GM19035 (cell line): ENCODE results near the gene TBC1D5.
"Not testable (repeated sequence)": the region's sequence is repeated elsewhere in the genome, so short reads cannot be mapped to it uniquely, and the experiment has no call there.

ENCODE experiments used
- ATAC-seq: cut with Tn5 transposase; IDR thresholded peaks from one replicate; pipeline ENCODE4 v1.9.1; 2021; ENCODE audit not compliant: unreplicated experiment

TBC1D5 gene

DNA sequence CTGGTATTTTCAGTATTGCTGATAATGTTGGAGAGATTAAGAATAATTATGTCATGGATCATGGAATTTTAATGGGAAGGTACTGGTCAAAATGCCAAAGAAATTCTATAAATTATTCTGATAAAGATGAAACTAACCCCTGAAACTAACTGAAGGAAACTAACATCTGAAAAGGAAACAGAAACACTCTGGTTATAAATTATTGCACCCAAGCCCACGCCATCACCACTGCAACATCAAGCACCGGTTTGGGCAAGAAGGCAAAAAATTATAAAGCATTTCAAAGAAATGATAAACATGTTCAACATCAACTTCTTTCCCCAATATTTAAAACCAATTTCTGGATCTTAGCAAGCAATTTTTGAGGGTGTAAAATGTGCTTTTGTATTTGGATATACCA lies 372.5 kb downstream of the TBC1D5 start:
- ATAC-seq = no peak

DNA sequence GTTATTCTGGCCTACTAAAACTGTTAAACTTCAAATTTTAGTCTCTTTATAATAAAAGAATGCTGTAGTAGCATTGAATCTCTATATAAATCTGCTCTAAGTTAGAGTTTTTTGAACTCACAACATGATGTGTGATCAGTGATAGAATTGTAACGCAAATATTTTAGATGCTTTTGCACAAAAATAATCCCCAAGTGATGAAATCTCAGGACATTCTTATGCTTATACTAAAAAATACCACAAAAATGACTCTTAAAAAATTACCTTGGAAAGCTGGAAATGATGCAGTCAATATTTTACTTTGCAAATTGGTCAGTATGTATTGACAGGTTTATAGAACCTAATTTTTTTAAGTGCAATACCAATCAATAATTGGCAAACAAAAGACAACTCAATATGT lies 375.3 kb downstream of the TBC1D5 start:
- ATAC-seq = no peak

DNA sequence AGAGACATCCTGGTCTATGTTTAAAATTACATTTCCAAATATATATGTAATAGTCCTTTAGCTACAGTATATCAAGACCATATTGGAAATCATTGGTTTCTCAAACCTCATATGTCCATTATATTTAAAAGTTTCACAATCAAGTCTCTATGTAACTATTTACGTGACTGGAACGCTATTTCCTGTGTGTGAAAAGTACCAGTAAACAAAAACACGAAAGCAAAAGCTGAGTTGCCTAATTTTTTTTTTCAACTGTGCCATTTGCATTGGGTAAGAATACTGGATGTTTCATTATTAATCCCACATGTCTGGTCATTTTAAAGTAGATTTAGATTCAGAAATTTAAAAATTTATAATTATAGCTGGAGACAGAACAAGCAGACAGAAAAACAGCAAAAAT lies 381.4 kb downstream of the TBC1D5 start:
- no peak for ATAC-seq

DNA sequence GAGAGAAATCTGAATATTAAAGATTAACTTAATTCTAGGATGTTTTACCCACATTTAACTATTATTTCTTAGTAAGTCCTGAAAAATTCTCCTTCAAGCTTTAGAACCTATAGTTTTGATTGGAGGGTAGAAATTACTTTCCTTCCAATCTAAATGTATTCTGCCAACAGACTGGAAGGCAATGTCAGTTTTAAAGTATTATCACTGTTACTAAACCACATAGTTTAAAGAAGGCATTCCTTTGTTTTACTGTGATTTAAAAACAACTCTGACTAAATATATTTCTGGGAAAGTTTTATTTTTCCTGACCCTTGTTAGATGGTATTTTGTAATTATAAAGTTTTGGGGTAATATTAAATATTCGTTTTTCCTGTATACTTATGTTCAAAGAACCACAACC lies 382.5 kb downstream of the TBC1D5 start:
- ATAC-seq = no peak

DNA sequence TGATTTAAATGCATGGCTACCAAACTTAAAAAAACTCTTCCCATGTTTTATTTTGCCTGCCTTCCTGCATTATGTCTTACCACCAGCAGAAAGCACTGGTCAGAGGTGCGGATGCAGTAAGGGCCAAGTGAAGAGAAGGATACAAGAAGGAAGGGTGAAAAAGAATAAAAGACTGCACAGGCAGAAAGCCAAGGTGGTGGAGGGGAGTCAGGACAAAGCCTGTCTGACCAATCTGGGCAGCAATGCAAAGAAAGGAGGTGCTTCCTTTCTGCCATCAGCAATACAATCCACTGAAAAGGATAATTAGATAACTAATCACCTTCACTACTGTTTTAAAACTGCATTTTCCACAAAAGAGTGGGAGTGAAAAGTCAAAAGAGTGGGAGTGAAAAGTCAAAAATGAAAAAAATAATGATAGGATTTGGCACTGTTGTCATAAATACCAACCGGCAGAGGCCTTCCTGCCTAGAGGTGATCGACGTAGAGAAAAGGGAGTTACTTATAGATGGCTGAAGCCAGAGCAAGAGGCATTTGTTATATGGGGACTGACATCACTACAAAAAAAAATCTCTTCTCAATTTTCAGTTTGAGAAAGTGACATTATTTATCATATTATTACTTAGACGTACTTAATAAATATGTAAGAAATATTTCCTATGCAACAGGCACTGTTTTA lies 385.3 kb downstream of the TBC1D5 start:
- ATAC-seq = no peak

DNA sequence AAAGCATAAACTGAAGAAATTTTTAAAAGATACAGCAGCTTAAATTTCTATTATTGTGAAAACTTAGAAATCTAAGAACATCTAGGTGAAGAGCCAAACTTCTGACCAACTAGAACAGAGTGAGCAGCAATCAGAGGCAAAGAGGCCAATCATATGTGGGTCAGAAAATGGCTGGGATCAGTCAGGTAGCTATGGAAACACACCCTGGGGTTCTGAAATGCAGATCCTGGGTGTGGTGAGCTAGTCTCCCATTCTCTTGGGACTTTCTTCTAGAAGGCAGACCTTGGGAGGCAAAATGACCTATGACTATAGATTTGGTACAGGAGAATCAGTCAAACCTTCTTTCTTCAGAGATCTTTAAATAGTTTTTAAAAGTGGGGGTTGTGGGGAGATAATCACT lies 385.8 kb downstream of the TBC1D5 start:
- ATAC-seq = no peak

DNA sequence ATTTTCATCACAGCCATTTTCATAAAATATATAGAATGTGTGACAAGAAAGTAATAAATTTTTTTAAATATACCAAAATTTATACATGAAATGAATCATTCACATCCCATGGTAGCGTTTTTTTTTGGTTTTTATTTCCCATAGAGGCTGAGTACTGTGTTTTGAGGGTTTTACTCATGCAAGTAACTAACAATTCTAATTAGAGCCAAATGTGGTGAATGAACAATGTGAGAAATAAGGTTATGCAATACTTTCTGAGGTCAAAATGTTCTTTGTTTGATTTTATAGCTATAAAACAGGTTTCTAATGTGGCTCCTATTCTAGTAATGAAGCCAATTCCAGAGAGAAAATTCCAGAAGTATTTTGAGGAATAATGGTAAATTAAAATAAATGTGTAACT lies 386.8 kb downstream of the TBC1D5 start:
- ATAC-seq = no peak

DNA sequence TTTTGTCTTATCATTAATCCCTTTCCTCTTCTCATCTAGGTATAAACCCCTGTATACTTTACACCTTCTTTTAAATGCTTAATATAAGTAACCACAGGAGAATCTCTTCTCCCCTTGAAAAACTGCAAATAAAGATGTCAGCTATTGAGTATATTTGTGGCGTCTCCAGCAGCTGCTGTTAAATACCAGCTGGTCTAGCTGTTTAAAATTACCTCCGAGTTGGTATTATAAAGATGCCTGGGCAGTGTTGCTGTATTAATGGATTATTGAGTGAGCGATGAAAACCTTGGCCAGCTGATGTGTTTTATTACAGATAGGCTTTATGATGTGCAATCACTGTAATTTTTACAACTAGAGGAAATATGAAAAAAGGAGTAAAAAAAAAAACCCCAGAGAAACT lies 388.1 kb downstream of the TBC1D5 start:
- no peak for ATAC-seq

DNA sequence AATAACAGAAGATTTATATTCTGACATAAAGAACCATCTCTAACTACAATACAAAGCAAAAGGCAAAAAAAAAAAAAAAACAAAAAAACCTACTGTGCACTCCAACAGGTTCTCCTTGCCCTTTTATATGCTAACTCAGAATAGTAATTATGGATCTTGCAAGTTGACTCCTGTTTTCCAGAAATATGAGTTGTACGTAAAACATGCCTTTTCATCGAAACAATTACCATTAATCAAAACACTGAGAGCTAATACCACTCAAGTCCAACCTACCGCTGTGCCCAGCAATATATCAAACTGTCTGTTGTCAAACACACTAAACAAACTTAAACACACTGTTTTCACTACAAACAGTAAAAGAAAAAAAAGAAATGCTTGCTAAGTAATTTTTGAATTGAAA lies 389.8 kb downstream of the TBC1D5 start:
- no peak for ATAC-seq

DNA sequence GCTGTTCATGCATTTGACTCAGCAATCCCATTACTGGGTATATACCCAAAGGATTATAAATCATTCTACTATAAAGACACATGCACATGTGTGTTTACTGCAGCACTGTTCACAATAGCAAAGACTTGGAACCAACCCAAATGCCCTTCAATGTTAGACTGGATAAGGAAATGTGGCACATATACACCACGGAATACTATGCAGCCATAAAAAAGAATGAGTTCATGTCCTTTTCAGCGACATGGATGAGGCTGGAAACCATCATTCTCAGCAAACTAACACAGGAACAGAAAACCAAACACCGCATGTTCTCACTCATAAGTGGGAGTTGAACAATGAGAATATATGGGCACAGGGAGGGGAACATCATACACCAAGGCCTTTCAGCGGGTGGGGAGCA lies 391.2 kb downstream of the TBC1D5 start:
- ATAC-seq = not testable (repeated sequence)

DNA sequence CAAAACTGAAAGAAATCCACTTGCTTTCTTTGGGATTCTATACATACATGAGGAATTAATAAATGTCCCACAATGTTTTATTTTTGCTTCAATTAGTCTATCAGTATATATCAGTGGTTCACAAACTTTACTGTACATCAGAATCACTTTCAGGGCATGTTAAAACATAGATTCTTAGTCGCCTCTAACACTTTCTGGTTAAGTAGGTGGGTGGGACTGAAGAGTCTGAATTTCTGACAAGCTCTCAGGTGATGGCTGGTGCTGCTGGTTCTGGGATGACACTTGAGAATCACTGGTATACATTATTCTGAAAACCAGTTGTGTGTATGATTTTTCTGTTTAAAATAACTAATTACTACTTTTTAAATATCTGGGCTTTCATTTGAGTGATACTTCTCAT lies 393.3 kb downstream of the TBC1D5 start:
- ATAC-seq = no peak

DNA sequence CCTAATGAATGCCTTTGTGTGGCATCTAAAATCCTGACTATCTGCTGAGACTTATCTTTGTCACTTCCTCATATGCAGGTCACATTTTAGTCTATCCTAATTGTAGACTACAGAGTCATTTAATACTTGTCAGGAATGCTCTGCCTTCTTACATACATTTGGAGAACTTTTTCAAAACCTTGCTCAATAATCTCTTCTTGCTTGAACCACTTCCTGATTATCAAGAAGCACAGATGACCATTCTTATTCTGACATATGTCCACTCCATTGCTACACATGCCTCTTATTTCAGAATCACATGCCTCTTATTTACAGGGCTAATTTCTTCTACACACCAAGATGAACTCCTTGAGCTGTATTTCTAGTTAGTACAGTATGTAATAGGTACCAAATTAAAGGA lies 400.3 kb downstream of the TBC1D5 start:
- no peak for ATAC-seq

DNA sequence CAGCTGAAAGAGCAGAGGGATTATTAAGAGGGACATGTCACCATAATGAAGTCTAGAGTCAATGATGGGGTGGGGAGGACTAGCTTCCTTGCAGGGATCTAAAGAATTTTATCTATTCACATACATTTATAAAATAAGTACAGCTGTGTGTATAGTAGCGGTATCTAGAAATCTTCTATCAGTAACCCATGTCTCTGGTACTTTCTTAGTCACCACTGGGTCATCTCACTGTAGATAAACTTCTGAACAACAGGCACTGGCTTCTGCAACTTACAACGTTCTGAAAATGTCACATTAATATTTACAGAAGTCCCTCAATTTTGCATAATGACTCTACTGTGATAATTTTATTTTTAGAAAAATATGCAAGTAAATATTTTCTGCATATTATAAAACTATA lies 401.7 kb downstream of the TBC1D5 start:
- no peak for ATAC-seq

DNA sequence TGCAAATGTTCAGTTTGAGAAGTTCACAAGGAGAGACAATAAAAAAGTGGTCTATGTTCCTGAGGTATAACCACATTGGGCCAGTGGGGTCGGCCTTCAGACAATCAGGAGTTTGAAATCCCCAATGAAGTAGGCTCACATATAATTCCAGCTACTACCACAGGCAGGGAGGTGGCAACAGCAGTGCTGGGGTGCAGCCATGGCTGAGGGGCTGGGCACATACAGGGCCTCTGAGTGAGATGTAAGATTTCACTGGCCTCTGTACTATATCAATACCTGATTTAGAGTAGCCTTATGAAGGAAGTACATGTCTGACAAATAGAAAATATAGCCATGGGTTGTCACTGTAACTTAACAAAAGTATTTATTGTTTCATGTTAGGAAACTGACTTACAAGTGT lies 402.2 kb downstream of the TBC1D5 start:
- ATAC-seq = no peak

DNA sequence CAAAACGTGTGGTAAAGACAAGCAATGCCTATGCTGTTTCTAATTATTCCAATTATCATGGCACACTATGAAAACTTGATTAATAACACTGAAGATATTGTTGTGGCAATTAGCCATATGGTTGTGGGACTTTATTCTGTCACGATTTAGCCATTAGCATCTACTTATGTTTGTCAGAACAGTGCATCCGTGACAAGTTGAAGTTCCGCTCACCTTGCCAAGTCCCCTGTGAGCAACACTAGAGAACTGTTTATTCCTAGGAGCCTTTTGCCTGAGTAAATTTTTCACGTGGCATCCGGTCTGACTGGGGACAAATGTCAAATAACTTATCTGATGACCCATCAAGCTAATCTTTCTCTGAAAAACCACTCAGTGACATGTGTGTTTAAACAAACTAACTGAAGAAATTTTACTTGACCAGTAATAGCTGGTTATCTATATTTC lies 403.3 kb downstream of the TBC1D5 start:
- ATAC-seq = no peak

DNA sequence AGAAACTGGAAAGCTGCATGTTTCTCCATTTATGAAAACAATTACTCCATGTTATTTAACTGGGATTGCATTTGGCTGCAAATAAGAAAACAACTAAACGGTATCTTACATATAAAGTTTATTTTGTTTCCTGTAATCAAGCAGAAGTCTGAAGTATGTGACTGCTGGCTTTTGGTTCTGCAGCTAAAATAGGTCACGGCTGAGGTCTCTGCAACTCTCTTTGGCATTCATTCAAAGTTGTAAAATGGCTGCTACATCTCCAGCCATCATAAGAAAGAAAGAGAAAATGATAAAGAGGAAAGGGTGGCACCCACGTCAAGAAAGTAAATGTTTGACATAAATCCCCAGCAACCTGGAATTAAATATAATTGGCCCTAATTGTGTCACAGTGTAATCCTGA lies 406.1 kb downstream of the TBC1D5 start:
- no peak for ATAC-seq

DNA sequence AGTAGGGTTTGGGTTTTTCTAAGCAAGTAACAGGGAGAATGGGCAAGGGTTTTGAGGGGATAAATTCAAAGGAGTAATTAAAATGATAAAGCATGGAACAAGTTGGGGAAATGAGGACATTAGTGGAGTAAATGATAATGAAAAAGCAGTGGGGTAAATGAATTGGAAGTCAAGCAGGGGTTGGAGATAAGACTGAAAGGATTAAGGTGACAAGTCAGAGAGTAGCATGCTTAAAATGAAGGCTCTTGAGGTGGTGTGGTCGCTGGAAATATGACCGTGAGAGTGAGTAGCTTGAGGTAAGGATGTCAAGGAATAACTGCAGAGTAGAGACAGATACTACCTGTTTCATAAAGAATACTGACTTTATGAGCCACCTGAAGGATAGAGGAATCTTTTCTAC lies 408.5 kb downstream of the TBC1D5 start:
- no peak for ATAC-seq

DNA sequence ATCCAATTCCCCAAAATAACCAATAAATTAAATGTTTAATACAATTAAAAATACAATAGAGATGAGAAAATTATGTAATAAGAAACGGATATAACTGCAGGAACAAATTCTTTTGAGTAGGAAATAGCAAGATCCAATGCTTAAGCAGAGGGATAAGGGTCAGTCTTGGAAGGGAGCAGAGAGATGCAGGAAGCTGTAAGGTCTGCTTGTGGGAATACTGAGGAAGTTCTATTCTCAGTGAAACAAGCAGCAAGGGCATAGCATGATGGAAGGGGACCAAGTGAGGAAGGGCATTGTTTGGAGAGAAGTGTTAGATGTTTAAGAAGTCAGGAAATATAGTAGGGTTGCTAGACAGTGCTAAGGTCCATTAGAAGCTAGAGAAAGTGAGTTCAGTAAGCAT lies 409.0 kb downstream of the TBC1D5 start:
- no peak for ATAC-seq

DNA sequence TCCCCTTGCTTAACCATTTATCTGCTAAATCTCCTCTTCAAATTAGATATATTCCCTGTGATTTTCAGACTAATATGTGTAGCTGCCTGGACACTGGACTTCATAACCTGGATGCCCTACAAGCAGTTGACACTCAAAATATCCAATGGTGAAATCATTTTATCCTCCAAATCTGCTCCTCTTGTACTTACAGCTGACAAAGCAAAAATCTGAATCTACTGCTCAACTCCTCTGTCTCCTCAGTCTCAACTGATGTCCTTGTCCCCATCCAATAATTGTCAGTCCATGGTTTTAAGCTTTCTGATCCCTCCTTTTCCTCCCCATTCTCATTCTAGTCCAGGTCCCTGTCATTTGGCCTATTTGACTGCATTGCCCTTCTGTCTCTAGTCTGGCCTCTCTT lies 411.8 kb downstream of the TBC1D5 start:
- no peak for ATAC-seq

DNA sequence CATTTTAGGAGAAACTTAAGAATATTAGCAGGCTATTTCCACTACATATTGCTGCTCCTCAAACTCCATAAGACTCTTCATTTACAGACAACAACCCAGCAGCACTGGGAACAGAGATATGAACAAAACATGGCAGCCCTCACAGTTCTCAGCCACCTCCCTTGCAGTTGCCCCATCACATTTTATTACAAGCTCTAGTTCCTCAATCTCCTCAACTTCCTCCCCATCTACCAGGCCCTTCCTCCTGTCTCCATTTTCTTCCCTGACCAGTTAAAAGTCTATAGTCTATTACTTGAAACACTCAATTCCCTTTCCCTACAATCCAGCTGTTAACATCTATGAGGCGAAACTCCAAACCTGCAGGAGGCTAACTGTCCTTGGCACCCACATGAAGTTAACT lies 412.5 kb downstream of the TBC1D5 start:
- ATAC-seq = no peak

DNA sequence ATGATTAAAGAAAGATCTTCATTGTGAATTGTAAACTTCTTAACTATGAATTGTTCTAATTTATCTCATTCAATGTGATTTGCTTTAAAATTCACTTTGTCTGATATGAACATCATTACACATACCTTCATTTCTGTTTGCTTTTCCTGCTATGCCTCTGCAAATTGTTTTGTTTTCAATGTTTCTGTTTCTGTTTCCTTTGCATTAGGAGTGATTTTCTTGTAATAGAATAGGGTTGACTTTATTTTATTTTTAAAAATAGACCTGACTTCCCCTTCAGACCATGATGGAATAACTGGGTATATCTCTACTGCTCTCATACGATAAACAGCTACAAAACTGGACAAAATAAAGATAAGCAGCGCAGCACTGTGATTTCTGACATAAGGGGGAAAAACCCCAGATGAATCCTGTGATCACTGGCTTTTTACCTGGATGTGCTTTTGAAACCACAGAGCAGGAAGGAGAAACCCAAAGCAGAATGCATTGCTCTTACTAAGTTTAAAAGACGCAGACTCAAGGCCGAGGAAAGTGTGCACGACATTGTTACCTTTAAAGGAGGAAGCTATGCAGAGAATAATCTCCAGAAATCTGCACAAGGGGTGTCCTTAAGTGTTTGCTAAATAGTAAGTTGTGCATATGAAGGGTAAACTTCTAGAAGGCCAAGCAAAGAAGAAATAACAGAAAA lies 420.2 kb downstream of the TBC1D5 start:
- ATAC-seq = no peak

DNA sequence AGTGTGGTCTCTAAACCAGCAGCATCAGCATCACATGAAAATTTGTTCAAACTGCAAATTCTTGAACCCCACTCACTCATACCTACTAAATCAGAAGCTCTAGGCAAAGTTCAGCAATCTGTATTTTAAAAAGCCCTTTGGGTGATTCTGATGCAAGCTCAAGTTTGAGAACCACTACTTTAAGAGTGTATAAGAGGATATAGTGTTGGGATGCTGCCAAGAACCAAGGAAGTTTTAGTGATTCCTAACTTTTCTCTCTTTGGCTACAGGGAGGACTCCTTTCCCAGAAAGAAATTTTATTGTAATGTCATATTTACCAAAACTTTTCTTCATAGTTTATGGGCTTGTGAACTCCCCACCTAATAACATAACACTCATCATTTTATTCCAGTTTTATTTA lies 422.2 kb downstream of the TBC1D5 start:
- ATAC-seq = no peak

DNA sequence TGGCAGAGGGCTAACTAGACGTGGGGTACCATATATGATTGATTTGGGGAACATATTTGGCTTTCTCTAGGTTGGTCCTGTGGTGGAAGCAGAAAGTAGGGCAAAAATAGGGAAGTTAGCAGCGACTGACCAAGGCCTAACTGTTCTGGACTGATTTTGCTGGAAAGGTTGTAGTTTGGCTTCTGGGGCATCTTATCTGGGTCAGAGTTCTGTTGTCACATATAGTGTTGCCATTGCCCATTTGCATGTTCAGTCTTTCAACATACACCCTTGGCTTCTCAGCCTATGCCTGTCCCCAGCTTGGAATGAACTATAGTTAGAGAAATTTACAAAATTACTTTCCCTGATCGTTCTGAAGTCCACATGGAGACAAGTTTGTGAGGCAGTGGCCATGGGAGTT lies 426.5 kb downstream of the TBC1D5 start:
- ATAC-seq = no peak
